Stimulated activated CD8-positive, alpha-beta memory T cell treated with anti-CD3 and anti-CD28 coated beads, Interleukin-12 subunit alpha, Interleukin-12 subunit beta, amount 100 ng/mL, for 24 hours (primary cell): ENCODE results near the gene NBAS.

Experiments used
- DNase-seq: peaks from one replicate; pipeline ENCODE4 v3.0.0-alpha.2; 2020; ENCODE audit errors: extremely low read depth

Gene NBAS

GRCh38 chr2:15560988-15561573 is at the start of gene NBAS:
Gene NBAS, minus strand, starts transcription at chr2:15561334. Its CDS starts 30 bp downstream, at chr2:15561304.
- peak; percentile 38 for DNase-seq

GRCh38 chr2:15610430-15610952 is 49.4 kb upstream of the NBAS start:
- DNase-seq, result no peak

DNA sequence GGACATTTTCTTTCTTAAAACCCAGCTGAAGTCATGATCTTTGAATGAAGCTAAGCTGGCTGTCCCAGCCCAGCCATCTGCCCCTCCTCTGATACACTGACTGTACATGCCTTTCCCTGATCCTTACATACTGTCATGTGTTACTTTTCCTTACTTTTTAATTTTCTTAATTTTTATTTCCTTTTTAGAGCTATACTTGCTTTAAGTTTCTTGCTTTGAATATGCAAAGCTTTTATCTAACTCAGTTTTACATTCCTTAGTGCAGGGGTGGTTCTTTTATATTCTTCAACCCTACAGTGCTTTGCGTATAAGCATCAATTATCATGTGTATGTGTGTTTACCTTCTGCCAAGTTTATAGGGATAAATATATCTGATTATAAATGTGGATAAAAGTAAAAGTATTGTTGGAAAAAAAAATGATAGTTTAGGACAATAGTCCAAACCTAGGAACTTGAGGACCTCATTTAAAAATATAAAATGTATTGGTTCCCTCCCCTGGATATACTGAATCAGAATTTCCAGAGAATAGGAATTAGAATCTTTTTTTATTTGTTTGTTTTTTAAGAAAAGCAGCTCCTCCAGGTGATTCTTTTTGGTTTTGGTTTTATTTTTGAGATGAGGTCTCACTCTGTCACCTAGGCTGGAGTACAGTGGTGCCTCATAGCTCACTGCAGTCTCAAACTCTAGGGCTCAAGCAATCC is 48.4 kb upstream of the NBAS start:
- no peak for DNase-seq

DNA sequence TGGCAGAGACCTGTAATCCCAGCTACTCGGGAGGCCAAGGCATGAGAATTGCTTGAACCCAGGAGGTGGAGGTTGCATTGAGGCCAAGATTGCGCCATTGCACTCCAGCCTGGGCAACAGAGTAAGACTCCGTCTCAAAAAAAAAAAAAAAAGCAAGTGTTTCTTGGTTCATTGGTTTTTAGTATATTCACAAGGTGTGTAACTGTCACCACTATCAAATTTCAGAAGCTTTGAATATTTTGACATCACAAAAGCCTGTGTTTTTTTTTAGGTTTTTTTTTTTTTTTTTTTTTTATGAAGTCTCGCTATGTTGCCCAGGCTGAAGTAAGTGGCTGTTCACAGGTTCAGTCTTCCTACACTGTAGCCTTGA is 47.2 kb upstream of the NBAS start:
- no peak for DNase-seq

DNA sequence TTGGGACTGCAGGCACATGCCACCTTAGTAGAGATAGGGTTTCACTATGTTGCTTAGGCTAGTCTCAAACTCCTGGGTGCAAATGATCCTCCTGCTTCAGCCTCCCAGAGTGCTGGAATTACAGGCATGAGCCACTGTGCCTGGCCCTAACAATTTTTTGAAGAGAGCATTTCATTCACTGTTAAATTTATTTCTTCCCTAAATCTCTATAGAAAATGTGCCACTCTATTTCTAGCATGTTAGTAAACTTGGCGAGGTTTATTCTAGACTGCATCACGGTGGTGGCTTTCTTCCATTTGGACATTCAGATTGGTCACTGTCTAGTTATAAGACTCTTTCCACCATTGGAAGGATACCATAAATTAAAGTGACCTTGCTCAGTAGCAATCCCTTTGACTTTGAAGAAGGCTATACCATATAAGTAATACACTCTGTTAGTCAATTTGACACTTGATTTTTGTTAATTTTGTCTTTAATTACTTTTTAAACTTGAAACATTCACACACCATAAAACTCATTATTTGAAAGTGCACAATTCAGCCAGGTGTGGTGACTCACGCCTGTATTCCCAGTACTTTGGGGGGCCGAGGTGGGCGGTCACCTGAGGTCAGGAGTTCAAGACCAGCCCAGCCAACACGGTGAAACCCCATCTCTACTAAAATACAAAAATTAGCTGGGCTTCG is 46.7 kb upstream of the NBAS start:
- no peak for DNase-seq

- DNase-seq, result no peak
Observed at GRCh38 chr2:15606481-15607441, 45.6 kb upstream of the NBAS start.

DNA sequence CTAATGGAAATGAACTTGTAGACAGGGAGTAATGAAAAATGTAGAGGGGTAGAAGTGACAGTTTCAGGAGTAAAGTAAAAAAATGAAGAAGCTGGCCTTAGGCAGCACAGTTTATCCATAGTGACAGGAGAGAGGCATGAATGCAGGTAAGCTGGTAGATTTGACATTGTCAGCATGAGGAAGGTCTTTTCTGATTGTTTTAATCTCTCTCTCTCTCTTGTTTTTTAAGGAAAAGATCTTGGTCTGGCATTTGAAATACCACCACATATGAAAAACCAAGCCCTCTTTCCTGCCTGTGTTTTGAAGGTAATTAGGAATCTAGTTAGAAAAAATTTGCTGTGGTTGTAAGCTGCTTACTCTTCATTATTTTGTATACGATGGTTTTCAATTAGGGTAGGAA is 44.6 kb upstream of the NBAS start:
- no peak for DNase-seq

DNA sequence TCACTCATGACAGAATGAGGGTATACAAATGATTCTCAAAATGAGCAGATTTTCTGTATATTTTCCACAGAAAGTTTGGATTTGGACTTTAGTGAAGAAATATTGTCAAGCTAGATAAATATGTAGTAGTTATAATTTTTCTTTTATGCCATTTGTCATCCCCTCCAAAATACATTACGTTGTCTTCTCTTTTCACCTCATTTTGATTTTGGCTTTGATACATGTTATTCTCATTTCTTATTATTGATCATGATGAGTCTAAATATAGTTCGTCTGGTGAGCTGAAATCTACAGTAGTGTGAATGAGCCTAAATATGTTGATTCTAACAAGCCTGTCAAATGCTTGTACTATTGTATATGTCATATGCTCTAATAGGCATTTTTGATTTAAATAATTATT is 42.8 kb upstream of the NBAS start:
- no peak for DNase-seq

DNA sequence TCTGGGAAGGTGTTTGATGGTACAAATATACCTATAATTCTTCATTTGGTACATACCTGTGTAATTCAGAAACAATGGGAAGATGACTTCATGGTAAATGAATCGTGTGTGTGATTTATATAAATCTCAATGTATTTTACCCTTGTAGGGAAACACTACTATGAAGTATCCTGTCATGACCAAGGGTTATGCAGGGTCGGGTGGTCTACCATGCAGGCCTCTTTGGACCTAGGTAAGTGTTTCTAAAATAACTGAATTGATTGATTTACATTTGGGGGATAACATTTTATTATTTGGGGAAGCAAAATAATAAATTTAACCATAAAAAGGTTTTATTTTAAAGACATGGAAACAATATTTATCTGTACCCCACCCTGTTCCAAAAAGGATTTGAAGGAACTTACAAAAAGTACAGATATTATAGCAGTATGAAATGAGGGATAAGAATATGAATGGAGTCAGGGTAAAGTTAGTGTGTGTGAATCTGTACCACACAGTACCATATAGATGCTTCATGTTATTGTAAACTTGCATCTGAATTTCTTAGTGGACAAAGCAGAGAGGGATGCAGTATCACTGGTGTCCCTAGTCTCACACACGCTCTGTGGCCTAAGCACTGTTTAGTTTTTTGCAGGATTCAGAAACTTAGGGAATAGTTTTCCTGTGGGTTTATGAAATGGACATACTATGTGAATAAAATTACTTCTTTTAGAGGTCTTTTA is 42.1 kb upstream of the NBAS start:
- no peak for DNase-seq

GRCh38 chr2:15602393-15602792 is 41.3 kb upstream of the NBAS start:
- DNase-seq, result no peak

GRCh38 chr2:15601681-15602080 is 40.5 kb upstream of the NBAS start:
- DNase-seq, result no peak

GRCh38 chr2:15599994-15600393 is 38.9 kb upstream of the NBAS start:
- no peak for DNase-seq

DNA sequence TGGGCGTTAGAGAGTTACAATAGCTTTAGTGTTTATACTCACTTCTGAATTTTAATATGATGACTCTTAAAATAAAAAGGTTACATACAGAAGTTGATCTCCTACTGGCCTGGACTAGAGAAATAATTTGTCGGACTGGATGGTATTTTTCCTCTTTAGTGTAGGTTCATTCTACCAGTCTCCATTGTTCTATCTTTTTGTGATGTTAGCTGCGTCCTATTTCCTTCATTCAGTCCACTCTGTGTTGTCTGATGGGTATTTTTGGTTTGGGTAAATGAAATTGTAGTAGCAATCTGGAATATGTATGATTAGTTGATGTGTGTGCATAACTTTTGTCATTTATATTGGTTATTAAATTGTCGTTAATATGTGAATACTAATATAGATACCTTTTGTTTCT is 35.8 kb upstream of the NBAS start:
- no peak for DNase-seq

GRCh38 chr2:15596350-15596749 is 35.2 kb upstream of the NBAS start:
- DNase-seq, result no peak

DNA sequence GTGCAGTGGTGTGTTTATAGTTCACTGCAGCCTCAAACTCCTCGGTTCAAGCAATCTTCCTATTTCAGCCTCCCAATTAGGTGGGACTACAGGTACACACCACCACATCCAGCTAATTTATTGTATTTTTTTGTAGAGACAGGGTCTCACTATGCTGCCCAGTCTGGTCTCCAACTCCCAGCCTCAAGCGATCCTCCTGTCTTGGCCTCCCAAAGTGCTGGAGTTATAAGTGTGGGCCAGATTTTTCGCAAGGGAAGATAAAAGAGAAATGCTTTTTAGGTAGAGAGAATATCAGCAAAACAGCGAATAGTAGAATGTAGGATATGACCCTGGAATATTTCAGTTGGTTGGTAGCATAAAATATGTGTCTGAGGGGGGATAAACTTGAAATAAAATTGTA is 34.8 kb upstream of the NBAS start:
- no peak for DNase-seq

GRCh38 chr2:15595342-15595905 is 34.3 kb upstream of the NBAS start:
- DNase-seq, result no peak

GRCh38 chr2:15594291-15595256 is 33.4 kb upstream of the NBAS start:
- no peak for DNase-seq

- no peak for DNase-seq
Observed at GRCh38 chr2:15593327-15593705, 32.2 kb upstream of the NBAS start.

GRCh38 chr2:15591692-15592463 is 30.7 kb upstream of the NBAS start, which contains the start of gene DDX1:
Gene DDX1, plus strand, starts transcription at chr2:15591868. Its CDS starts 66 bp downstream, at chr2:15591934.
- peak; percentile 69 for DNase-seq
